Pancreas (tissue), 10 donors: ENCODE results near the gene PPME1. TPM values are rescaled to one million over a fixed set of nuclear protein-coding genes. Genes with fewer than 3 reads are reported as not detected.

ENCODE experiments used
- ATAC-seq, 4 donors: fragments of 200-7000 bp; cut with Tn5 transposase; one replicate each; pipeline versions ENCODE4 v1.8.0 to v1.9.1; 2020; ENCODE audit warnings: mild to moderate bottlenecking in 4 of 4, moderate library complexity in 4 of 4
- DNase-seq, 6 donors: peaks; one replicate each; pipeline ENCODE4 v3.0.0-alpha.2; 2020
- FAIRE-seq: peaks from 2 replicates; lab custom pipeline; 2012; peaks lifted over from hg19 to GRCh38; lab: Jason Lieb, UNC
- H3K27ac ChIP-seq, 4 donors: fragments of 200-600 bp; sonication (generic); 1 replicate in 3 of 4; 2 replicates in 1 of 4; pipeline versions ENCODE4 v1.5.0 to v1.8.0; 2020
- H3K27me3 ChIP-seq, 4 donors: fragments of 200-600 bp; one replicate each; pipeline ENCODE4 v1.8.0; 2021
- H3K36me3 ChIP-seq, 3 donors: fragments of 200-600 bp; sonication (generic) in 1 of 3; one replicate each; pipeline versions ENCODE4 v1.5.0 to v1.8.0; 2020 to 2021
- H3K4me1 ChIP-seq, 3 donors: fragments of 200-600 bp; one replicate each; pipeline ENCODE4 v1.8.0; 2021
- H3K4me3 ChIP-seq, 4 donors: fragments of 200-600 bp; sonication (generic) in 2 of 4; one replicate each; pipeline versions ENCODE4 v1.5.0 to v1.8.0; 2020 to 2021
- H3K9me3 ChIP-seq, 4 donors: fragments of 200-600 bp; one replicate each; pipeline ENCODE4 v1.8.0; 2021
- WGBS, 2 donors: extraction: QIAGEN DNeasy Blood & Tissue Kit; methylation state at CpG; one replicate each; pipeline ENCODE4 v1.1.7; 2013; 5-methylcytosine and 5-hydroxymethylcytosine counted together
- intact Hi-C, 3 donors: fragments of 100-400 bp; cut with DNase I; formaldehyde crosslinking; loops; one replicate each; pipeline versions ENCODE4 v1.11.1 to v1.14.2; 2022
- polyA plus RNA-seq, 2 donors: library from polyadenylated mRNA; stranded (reverse); fragments of 200-250 nt; gene quantifications; one replicate each; pipeline ENCODE4 v1.2.3, GENCODE V29; 2013
- total RNA-seq, 6 donors: library from RNA; stranded (reverse); fragmentation: NEBNext Ultra II Directional in 4 of 6; extraction: Animal tissue kit (Norgen Biotek cat#: 25700) in 4 of 6; gene quantifications; one replicate each; pipeline versions ENCODE4 v1.2.1 to v1.2.4, GENCODE V29; 2021 to 2023
- TF ChIP-seq, protein P1 (sequence below), 4 donors: fragments of 200-600 bp; sonication (generic) in 3 of 4; IDR thresholded peaks; one replicate each; pipeline versions ENCODE4 v1.5.0 to v1.8.0; 2021; ENCODE audit warnings: antibody characterized with exemption in 4 of 4
- donor health status: healthy with polysubstance abuse.
- donor health status: DM: no; HTN: no; CAD: no; lungs with moderate emphysema.
- donor health status: DM: no; HTN: no; CAD: no.
- donor health status: control.
- donor health status: control.
- donor health status: Bipolar disorder and iron deficiency.
- donor health status: DM: yes; HTN: yes; CAD: no.
- donor health status: DM: no; HTN: no; CAD: no.
- donor health status: DM: no; HTN: no; CAD: no.
- donor health status: DM: yes; HTN: yes; CAD: no.

Gene PPME1
- total and polyA plus RNA-seq, 8 donors, result 9.6 to 20.6 (median 13.6) TPM

DNA sequence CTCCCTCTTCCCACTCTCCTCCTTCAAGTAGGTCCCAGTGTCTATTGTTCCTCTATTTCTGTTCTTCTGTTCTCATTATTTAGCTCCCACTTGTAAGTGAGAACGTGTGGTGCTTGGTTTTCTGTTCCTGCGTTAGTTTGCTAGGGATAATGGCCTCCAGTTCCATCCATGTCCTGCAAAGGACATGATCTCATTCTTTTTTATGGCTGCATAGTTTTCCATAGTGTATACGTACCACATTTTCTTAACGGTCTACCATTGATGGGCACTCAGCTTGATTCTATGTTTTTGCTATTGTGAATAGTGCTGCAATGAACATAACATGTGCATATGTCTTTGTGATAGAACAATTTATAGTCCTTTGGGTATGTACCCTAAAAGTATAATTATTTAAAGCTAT lies 26.5 kb upstream of the PPME1 start:
- DNase-seq, result no peak
- intact Hi-C loops, result no loop called here
- Histone ChIP-seq H3K9me3 (no peaks in the 10 kb centered on the region), H3K27ac (no peak overlapping the region), H3K27me3 (no peaks in the 10 kb centered on the region), H3K36me3 (no peaks in the 10 kb centered on the region), H3K4me1 (no peaks in the 10 kb centered on the region), H3K4me3 (no peak overlapping the region)
- FAIRE-seq, result no peak
- WGBS, 2 donors, result 94 to 98% methylated on average over 4 of the region's 4 CpGs
- TF ChIP-seq, protein P1, sequence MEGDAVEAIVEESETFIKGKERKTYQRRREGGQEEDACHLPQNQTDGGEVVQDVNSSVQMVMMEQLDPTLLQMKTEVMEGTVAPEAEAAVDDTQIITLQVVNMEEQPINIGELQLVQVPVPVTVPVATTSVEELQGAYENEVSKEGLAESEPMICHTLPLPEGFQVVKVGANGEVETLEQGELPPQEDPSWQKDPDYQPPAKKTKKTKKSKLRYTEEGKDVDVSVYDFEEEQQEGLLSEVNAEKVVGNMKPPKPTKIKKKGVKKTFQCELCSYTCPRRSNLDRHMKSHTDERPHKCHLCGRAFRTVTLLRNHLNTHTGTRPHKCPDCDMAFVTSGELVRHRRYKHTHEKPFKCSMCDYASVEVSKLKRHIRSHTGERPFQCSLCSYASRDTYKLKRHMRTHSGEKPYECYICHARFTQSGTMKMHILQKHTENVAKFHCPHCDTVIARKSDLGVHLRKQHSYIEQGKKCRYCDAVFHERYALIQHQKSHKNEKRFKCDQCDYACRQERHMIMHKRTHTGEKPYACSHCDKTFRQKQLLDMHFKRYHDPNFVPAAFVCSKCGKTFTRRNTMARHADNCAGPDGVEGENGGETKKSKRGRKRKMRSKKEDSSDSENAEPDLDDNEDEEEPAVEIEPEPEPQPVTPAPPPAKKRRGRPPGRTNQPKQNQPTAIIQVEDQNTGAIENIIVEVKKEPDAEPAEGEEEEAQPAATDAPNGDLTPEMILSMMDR (IDR thresholded peaks at IDR 0.05), result no peak
- ATAC-seq, result no peak

DNA sequence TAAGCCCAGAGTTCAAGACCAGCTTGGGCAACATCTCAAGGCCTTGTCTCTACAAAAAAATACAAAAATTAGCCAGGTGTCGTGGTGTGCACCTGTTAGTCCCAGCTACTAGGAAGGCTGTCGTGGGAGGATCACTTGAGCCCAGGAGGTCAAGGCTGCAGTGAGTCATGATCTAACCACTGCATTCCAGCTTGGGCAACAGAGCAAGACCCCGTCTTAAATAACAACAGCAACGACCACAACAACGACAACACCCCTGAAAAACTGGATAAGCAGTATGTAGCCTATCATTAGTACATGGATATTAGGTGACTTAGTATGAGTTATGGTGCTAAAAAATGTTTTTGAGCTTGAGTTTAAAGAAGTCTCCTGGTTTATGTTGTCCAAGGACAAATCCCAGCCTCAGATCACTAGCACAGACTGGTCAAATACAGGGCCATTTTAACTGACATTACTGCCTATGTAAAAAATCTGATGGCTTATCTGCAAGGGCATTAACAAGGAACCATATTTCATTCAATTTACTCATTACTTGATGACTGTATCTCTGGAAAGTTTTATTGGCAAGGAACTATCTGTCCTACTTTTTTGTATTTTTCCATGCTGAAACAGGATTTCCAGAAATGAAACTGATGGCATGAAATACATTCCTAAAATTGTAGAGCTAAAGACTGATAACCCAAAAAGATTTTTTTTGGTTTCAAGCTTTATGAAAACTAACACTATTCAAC lies 23.7 kb upstream of the PPME1 start:
- no peak overlapping the region for H3K27ac ChIP-seq
- no peaks in the 10 kb centered on the region for H3K9me3 ChIP-seq
- intact Hi-C loops, result no loop called here
- H3K27me3 ChIP-seq, result no peaks in the 10 kb centered on the region
- H3K36me3 ChIP-seq, result no peaks in the 10 kb centered on the region
- ATAC-seq (no peak), DNase-seq (no peak), FAIRE-seq (no peak)
- WGBS, 2 donors, result 90 to 96% methylated on average over 5 of the region's 5 CpGs
- no peak overlapping the region for H3K4me3 ChIP-seq
- no peaks in the 10 kb centered on the region for H3K4me1 ChIP-seq
- TF ChIP-seq, protein P1 (IDR thresholded peaks at IDR 0.05), result no peak

DNA sequence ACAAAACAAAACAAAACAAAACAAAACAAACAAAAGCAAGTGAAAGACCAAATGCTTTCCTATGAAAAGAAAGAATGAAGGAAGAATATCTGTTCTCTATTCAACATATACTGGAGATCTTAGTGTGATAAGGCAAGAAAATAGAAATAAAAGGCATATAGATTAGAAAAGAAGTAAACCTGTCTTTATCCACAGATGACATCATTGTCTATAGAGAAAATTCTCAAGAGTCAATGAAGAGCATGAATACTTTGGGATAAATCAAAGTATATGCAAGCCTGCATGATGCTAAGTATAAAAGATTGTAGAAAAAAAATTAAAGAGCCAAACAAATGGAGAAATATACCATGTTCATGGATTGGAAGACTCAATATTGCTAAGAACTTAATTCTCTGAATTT lies 17.9 kb upstream of the PPME1 start:
- Histone ChIP-seq H3K36me3 (no peaks in the 10 kb centered on the region), H3K4me1 (no peaks in the 10 kb centered on the region), H3K9me3 (no peaks in the 10 kb centered on the region), H3K27me3 (no peaks in the 10 kb centered on the region), H3K27ac (no peak overlapping the region), H3K4me3 (no peak overlapping the region)
- intact Hi-C loops, result no loop called here
- ATAC-seq, result no peak
- no peak for FAIRE-seq
- TF ChIP-seq, protein P1 (IDR thresholded peaks at IDR 0.05), result no peak
- DNase-seq, result no peak

DNA sequence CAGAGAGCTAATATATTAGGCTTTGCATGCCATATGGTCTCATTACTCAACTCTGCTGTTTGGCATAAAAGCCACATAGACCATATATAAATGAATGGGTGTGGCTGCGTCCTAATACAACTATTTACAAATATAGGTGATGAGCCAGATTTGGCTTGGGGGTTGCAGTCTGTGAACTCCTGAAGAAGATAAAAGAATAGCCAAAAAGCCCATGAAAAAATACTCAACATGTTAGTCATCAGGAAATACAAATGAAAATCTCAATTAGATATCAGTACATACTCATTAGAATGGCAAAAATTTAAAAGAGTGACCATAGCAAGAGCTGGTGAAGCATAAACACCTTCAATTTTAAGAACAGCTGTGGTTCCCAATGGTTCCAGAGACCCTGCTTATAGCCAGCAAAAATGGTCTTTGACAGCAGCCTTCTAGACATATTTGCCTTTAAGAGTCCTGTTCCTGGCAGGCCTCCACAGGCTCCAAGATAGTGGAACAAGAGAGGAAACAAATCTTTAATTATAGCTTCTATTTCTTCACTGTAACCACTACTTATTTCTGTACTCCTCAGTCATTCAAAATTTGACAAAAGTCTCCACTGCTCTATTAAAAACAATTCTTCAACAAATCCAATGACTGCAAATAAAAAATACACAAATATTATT lies 16.3 kb upstream of the PPME1 start:
- no peak overlapping the region for H3K27ac ChIP-seq
- FAIRE-seq, result no peak
- no peaks in the 10 kb centered on the region for H3K4me1 ChIP-seq
- no peaks in the 10 kb centered on the region for H3K36me3 ChIP-seq
- TF ChIP-seq, protein P1 (IDR thresholded peaks at IDR 0.05), result no peak
- intact Hi-C loops, result no loop called here
- WGBS, 2 donors, result 94 to 95% methylated on average over 1 of the region's 1 CpG
- no peak overlapping the region for H3K4me3 ChIP-seq
- ATAC-seq, result no peak
- no peaks in the 10 kb centered on the region for H3K9me3 ChIP-seq
- no peaks in the 10 kb centered on the region for H3K27me3 ChIP-seq
- DNase-seq, result no peak

DNA sequence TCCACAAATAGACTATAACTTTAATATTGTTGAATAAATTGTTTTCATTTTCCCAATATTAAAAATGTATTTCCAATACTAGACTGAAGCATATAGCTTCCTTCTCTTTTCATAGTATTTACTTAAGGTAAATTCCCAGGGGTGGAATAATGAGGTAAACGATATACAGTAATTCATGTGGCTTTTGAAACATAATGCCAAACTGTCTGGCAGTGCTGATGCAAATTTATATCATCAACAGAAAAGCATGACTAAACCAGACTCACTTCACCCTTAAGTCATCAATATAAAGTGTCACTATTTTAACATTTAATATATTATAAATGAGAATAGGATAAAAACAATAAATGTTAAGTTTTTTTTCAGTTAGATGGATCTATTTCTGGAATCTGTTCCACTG lies 13.9 kb upstream of the PPME1 start:
- Histone ChIP-seq H3K9me3 (no peaks in the 10 kb centered on the region), H3K27ac (no peak overlapping the region), H3K36me3 (no peaks in the 10 kb centered on the region), H3K4me3 (no peak overlapping the region), H3K4me1 (no peaks in the 10 kb centered on the region), H3K27me3 (no peaks in the 10 kb centered on the region)
- TF ChIP-seq, protein P1 (IDR thresholded peaks at IDR 0.05), result no peak
- intact Hi-C loops, result no loop called here
- ATAC-seq (no peak), FAIRE-seq (no peak), DNase-seq (no peak)
- WGBS, 2 donors, result 90 to 93% methylated on average over 1 of the region's 1 CpG
